Liver (tissue), 9 donors: ENCODE results near the gene FGFR3. TPM values are rescaled to one million over a fixed set of nuclear protein-coding genes. Genes with fewer than 3 reads are reported as not detected.

Experiments used
- DNase-seq: peaks from one replicate; pipeline ENCODE4 v3.0.0-alpha.2; 2017; ENCODE audit warnings: low spot score
- H3K27ac ChIP-seq, 2 donors: one replicate each; pipeline ENCODE4 v1.7.0; 2013; ENCODE audit warnings: inconsistent platforms in 2 of 2, low read length in 2 of 2, control low read depth in 1 of 2, low read depth in 1 of 2, mild to moderate bottlenecking in 1 of 2
- H3K27me3 ChIP-seq, 4 donors: one replicate each; pipeline versions ENCODE4 v1.6.1 to v1.7.0; 2013; ENCODE audit warnings: low read length in 3 of 4, inconsistent platforms in 1 of 4, mild to moderate bottlenecking in 1 of 4, moderate library complexity in 1 of 4; ENCODE audit not compliant: control insufficient read depth in 4 of 4, insufficient read depth in 4 of 4
- H3K36me3 ChIP-seq, 4 donors: one replicate each; pipeline versions ENCODE4 v1.6.1 to v1.7.0; 2013; ENCODE audit warnings: low read length in 3 of 4, mild to moderate bottlenecking in 3 of 4, low read depth in 1 of 4, moderate library complexity in 1 of 4; ENCODE audit not compliant: control insufficient read depth in 4 of 4, insufficient read depth in 3 of 4
- H3K4me1 ChIP-seq, 4 donors: one replicate each; pipeline versions ENCODE4 v1.6.1 to v1.7.0; 2013; ENCODE audit warnings: low read length in 3 of 4, mild to moderate bottlenecking in 3 of 4, moderate library complexity in 1 of 4; ENCODE audit not compliant: control insufficient read depth in 4 of 4, insufficient read depth in 4 of 4
- H3K4me3 ChIP-seq, 3 donors: one replicate each; pipeline versions ENCODE4 v1.6.1 to v1.7.0; 2013; ENCODE audit warnings: low read length in 3 of 3, control low read depth in 1 of 3, low read depth in 1 of 3, mild to moderate bottlenecking in 1 of 3
- H3K9ac ChIP-seq, 2 donors: one replicate each; pipeline ENCODE4 v1.7.0; 2013; ENCODE audit warnings: low read length in 2 of 2, mild to moderate bottlenecking in 2 of 2, moderate library complexity in 2 of 2, control low read depth in 1 of 2, low read depth in 1 of 2
- H3K9me3 ChIP-seq, 4 donors: one replicate each; pipeline versions ENCODE4 v1.6.1 to v1.7.0; 2013; ENCODE audit warnings: low read length in 3 of 4; ENCODE audit not compliant: control insufficient read depth in 4 of 4
- EGR1 ChIP-seq, 2 donors: IDR thresholded peaks; 2 replicates each; pipeline ENCODE4 v1.6.1; 2016 to 2018; ENCODE audit warnings: antibody characterized with exemption in 2 of 2, low read depth in 2 of 2
- FOXA1 ChIP-seq: IDR thresholded peaks from 2 replicates; pipeline ENCODE4 v1.6.1; 2016; ENCODE audit warnings: antibody characterized with exemption
- FOXA2 ChIP-seq: IDR thresholded peaks from 2 replicates; pipeline ENCODE4 v1.6.1; 2016; ENCODE audit warnings: antibody characterized with exemption
- GABPA ChIP-seq, 2 donors: IDR thresholded peaks in 1 of 2; conservative IDR thresholded peaks in 1 of 2; 2 replicates each; pipeline ENCODE4 v1.6.1; 2016; ENCODE audit warnings: antibody characterized with exemption in 2 of 2, mild to moderate bottlenecking in 1 of 2, moderate library complexity in 1 of 2
- HNF4G ChIP-seq: IDR thresholded peaks from 2 replicates; pipeline ENCODE4 v1.6.1; 2016; ENCODE audit warnings: antibody characterized with exemption
- NR2F2 ChIP-seq: IDR thresholded peaks from 2 replicates; pipeline ENCODE4 v1.6.1; 2016; ENCODE audit warnings: antibody characterized with exemption
- REST ChIP-seq: IDR thresholded peaks from 2 replicates; pipeline ENCODE4 v1.6.1; 2016; ENCODE audit warnings: antibody characterized with exemption, mild to moderate bottlenecking
- RXRA ChIP-seq, 2 donors: IDR thresholded peaks; 2 replicates each; pipeline ENCODE4 v1.6.1; 2017 to 2018; ENCODE audit warnings: antibody characterized with exemption in 2 of 2, mild to moderate bottlenecking in 1 of 2
- SP1 ChIP-seq: IDR thresholded peaks from 2 replicates; pipeline ENCODE4 v1.6.1; 2018; ENCODE audit warnings: antibody characterized with exemption, mild to moderate bottlenecking
- TAF1 ChIP-seq: conservative IDR thresholded peaks from 2 replicates; pipeline ENCODE4 v1.6.1; 2016; ENCODE audit warnings: antibody characterized with exemption, mild to moderate bottlenecking
- YY1 ChIP-seq: IDR thresholded peaks from 2 replicates; pipeline ENCODE4 v1.6.1; 2016; ENCODE audit warnings: antibody characterized with exemption, mild to moderate bottlenecking
- ZBTB33 ChIP-seq: IDR thresholded peaks from 2 replicates; pipeline ENCODE4 v1.6.1; 2016; ENCODE audit warnings: antibody characterized with exemption
- WGBS: extraction: QIAGEN DNeasy Blood & Tissue Kit; methylation state at CpG from one replicate; pipeline ENCODE4 v1.1.7; 2013; 5-methylcytosine and 5-hydroxymethylcytosine counted together
- polyA plus RNA-seq, 2 donors: library from polyadenylated mRNA; stranded (reverse) in 1 of 2; unstranded in 1 of 2; fragments of 200-250 nt in 1 of 2; fragments of >200 nt in 1 of 2; fragmentation: Nextera tagmentation in 1 of 2; extraction: Ambion mirVana in 1 of 2; gene quantifications; one replicate each; pipeline versions ENCODE4 v1.2.1 to v1.2.3, GENCODE V29; 2013 to 2015
- total RNA-seq, 2 donors: library from RNA; depleted of rRNA; stranded (reverse); fragments of >200 nt; gene quantifications; one replicate each; pipeline ENCODE4 v1.2.3, GENCODE V29; 2014
- donor health status: healthy.
- donor health status: healthy.
- donor health status: healthy.
- donor health status: healthy.
- donor health status: healthy.

Gene FGFR3
- total and polyA plus RNA-seq, 4 donors = 5.6 to 40.0 (median 29.1) TPM

- no peak for TF ChIP-seq HNF4G
- TF ChIP-seq GABPA (IDR thresholded peaks at IDR 0.05 in 1 of 2, conservative IDR thresholded peaks at IDR 0.05 in 1 of 2) = no peak
- TF ChIP-seq YY1 = no peak
- TF ChIP-seq ZBTB33 = no peak
- TF ChIP-seq FOXA1 = no peak
Measured at GRCh38 chr4:1819816-1820215, 26.7 kb downstream of the FGFR3 start (continued).

- peaks cover 12 to 66% (median 26%) of the 10 kb centered on the region in 4 donors for H3K36me3 ChIP-seq
- H3K9me3 ChIP-seq = no peaks in the 10 kb centered on the region
- peaks cover 0 to 11% (median 3%) of the 10 kb centered on the region in 4 donors for H3K4me1 ChIP-seq
- H3K27me3 ChIP-seq = no peaks in the 10 kb centered on the region
- no peak overlapping the region for H3K27ac ChIP-seq
- DNase-seq = no peak
- TF ChIP-seq SP1 (no peak), HNF4G (no peak), YY1 (no peak), REST (no peak), EGR1 (IDR thresholded peaks at IDR 0.05; ENCODE audit: low read depth in 2 of 2) (no peak), FOXA2 (no peak), NR2F2 (no peak)
- H3K4me3 ChIP-seq = no peak overlapping the region
- 96% methylated on average over 18 of the region's 18 CpGs for WGBS
- H3K9ac ChIP-seq = no peak overlapping the region
Measured at GRCh38 chr4:1821679-1822567, 28.8 kb downstream of the FGFR3 start.

GRCh38 chr4:1822568-1823544, 29.8 kb downstream of the FGFR3 start:
- Histone ChIP-seq H3K9ac (no peak overlapping the region), H3K4me1 (peaks cover 0 to 11% (median 3%) of the 10 kb centered on the region in 4 donors), H3K27ac (no peak overlapping the region), H3K9me3 (no peaks in the 10 kb centered on the region), H3K36me3 (peaks cover 11 to 64% (median 22%) of the 10 kb centered on the region in 4 donors), H3K4me3 (no peak overlapping the region), H3K27me3 (no peaks in the 10 kb centered on the region)
- DNase-seq = peak; percentile 24
- TF ChIP-seq SP1 = no peak
- no peak for TF ChIP-seq NR2F2
- no peak for TF ChIP-seq RXRA (IDR thresholded peaks at IDR 0.05)
- no peak for TF ChIP-seq TAF1
- 93% methylated on average over 37 of the region's 37 CpGs for WGBS
